Sigmoid colon (tissue), 7 donors: ENCODE data around the gene UNC45B. TPM values are rescaled to one million over a fixed set of nuclear protein-coding genes. Genes with fewer than 3 reads are reported as not detected.

Experiments
- DNase-seq: peaks from one replicate; pipeline ENCODE4 v3.0.0-alpha.2; 2019
- H3K27ac ChIP-seq, 4 donors: fragments of 200-600 bp; sonication (generic); one replicate each; pipeline ENCODE4 v1.5.1; 2016 to 2019; ENCODE audit warnings: mild to moderate bottlenecking in 1 of 4
- H3K27me3 ChIP-seq, 3 donors: fragments of 200-600 bp; sonication (generic); one replicate each; pipeline ENCODE4 v1.5.1; 2019; ENCODE audit warnings: mild to moderate bottlenecking in 1 of 3
- H3K36me3 ChIP-seq, 4 donors: fragments of 200-600 bp; sonication (generic); one replicate each; pipeline ENCODE4 v1.5.1; 2016 to 2019
- H3K4me1 ChIP-seq, 4 donors: fragments of 200-600 bp; sonication (generic); one replicate each; pipeline ENCODE4 v1.5.1; 2017 to 2019
- H3K4me3 ChIP-seq, 4 donors: fragments of 200-600 bp; sonication (generic); one replicate each; pipeline ENCODE4 v1.5.1; 2017 to 2019; ENCODE audit warnings: mild to moderate bottlenecking in 2 of 4, moderate library complexity in 1 of 4
- H3K9me3 ChIP-seq, 4 donors: fragments of 200-600 bp in 3 of 4; sonication (generic) in 3 of 4; one replicate each; pipeline versions ENCODE4 v1.5.1 to v1.6.1; 2013 to 2019
- CTCF ChIP-seq, 4 experiments: fragments of 450-650 bp in 3 of 4; fragments of 200-600 bp in 1 of 4; IDR thresholded peaks; one replicate each; pipeline ENCODE4 v1.5.1; 2016 to 2019; ENCODE audit warnings: antibody characterized with exemption in 4 of 4, mild to moderate bottlenecking in 3 of 4, moderate library complexity in 2 of 4
- EP300 ChIP-seq, 4 donors: sonication (generic); formaldehyde crosslinking; IDR thresholded peaks; one replicate each; pipeline ENCODE4 v1.6.1; 2017; ENCODE audit warnings: antibody characterized with exemption in 4 of 4
- POLR2A ChIP-seq, 2 donors: fragments of 450-650 bp; IDR thresholded peaks; one replicate each; pipeline ENCODE4 v1.6.1; 2016; ENCODE audit warnings: antibody characterized with exemption in 2 of 2, mild to moderate bottlenecking in 2 of 2, moderate library complexity in 2 of 2
- POLR2AphosphoS5 ChIP-seq, 4 donors: sonication (generic); formaldehyde crosslinking; IDR thresholded peaks; one replicate each; pipeline ENCODE4 v1.6.1; 2017; ENCODE audit warnings: antibody characterized with exemption in 4 of 4
- WGBS, 2 donors: extraction: QIAGEN DNeasy Blood & Tissue Kit; methylation state at CpG; one replicate each; pipeline ENCODE4 v1.1.7; 2013; 5-methylcytosine and 5-hydroxymethylcytosine counted together
- intact Hi-C: fragments of 100-400 bp; cut with DNase I; formaldehyde crosslinking; loops from one replicate; pipeline ENCODE4 v1.15.1; 2023
- polyA plus RNA-seq, 3 donors: library from polyadenylated mRNA; stranded (reverse); fragments of 200-250 nt; gene quantifications; one replicate each; pipeline ENCODE4 v1.2.3, GENCODE V29; 2013
- total RNA-seq, 4 donors: library from RNA; depleted of rRNA; stranded (reverse); fragments of >200 nt; gene quantifications; one replicate each; pipeline ENCODE4 v1.1.0, GENCODE V29; 2016
- donor health status: healthy with polysubstance abuse.
- donor health status: Bipolar disorder and iron deficiency.
- donor health status: healthy.

The UNC45B gene
- total and polyA plus RNA-seq, 7 donors: under 0.01 to 0.03 TPM; not detected in 5

- peaks cover 0 to 6% (median 0%) of the 10 kb centered on the region in 4 donors for H3K9me3 ChIP-seq
- H3K27me3 ChIP-seq: no peaks in the 10 kb centered on the region
- no peak for TF ChIP-seq CTCF (IDR thresholded peaks at IDR 0.05)
- H3K36me3 ChIP-seq: no peaks in the 10 kb centered on the region
- no peaks in the 10 kb centered on the region for H3K4me1 ChIP-seq
- no peak for DNase-seq
- no peak overlapping the region for H3K4me3 ChIP-seq
- 42 to 53% methylated on average over 2 of the region's 2 CpGs for WGBS, 2 donors
- intact Hi-C loops: no loop called here
- H3K27ac ChIP-seq: peak overlapping the region in 1 of 4 donors; percentile 0
These were observed 71.3 kb downstream of the UNC45B start for GRCh38 chr17:35218915-35219314.

GRCh38 chr17:35222452-35222851 is 74.8 kb downstream of the UNC45B start:
- no peak overlapping the region for H3K4me3 ChIP-seq
- no peak for DNase-seq
- TF ChIP-seq POLR2A (IDR thresholded peaks at IDR 0.05): no peak
- no peak for TF ChIP-seq CTCF (IDR thresholded peaks at IDR 0.05)
- TF ChIP-seq EP300 (IDR thresholded peaks at IDR 0.05): no peak
- no peak for TF ChIP-seq POLR2AphosphoS5 (IDR thresholded peaks at IDR 0.05)
- intact Hi-C loops: no loop called here
- no peaks in the 10 kb centered on the region for H3K36me3 ChIP-seq
- no peaks in the 10 kb centered on the region for H3K4me1 ChIP-seq
- 97 to 99% methylated on average over 2 of the region's 2 CpGs for WGBS, 2 donors
- peaks cover 0 to 6% (median 0%) of the 10 kb centered on the region in 4 donors for H3K9me3 ChIP-seq
- no peaks in the 10 kb centered on the region for H3K27me3 ChIP-seq
- H3K27ac ChIP-seq: no peak overlapping the region

DNA sequence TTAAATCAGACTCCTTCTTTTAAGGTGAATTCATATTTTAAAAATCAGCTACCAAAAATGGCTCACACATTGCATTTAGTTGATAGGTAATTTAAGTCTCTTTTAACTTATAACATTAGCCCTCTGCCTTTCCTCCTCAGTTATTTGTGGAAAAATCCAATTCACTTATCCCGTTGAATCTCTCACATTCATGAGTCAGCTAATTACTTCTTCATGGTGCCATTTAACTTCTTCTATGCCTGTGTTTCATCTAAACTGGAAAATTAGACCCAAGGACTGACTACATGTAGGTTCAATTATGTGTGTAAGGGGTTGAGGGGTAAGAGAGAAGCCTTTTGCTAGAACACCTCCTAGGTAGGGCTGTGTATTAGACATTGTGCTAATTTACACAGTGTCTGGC is 76.8 kb downstream of the UNC45B start:
- no peaks in the 10 kb centered on the region for H3K27me3 ChIP-seq
- H3K27ac ChIP-seq: no peak overlapping the region
- no peaks in the 10 kb centered on the region for H3K36me3 ChIP-seq
- H3K4me1 ChIP-seq: no peaks in the 10 kb centered on the region
- H3K4me3 ChIP-seq: no peak overlapping the region
- intact Hi-C loops: no loop called here
- DNase-seq: no peak
- WGBS, 2 donors: 29 to 53% methylated on average over 1 of the region's 1 CpG
- H3K9me3 ChIP-seq: peaks cover 0 to 6% (median 0%) of the 10 kb centered on the region in 4 donors
- TF ChIP-seq CTCF (IDR thresholded peaks at IDR 0.05): no peak
- TF ChIP-seq POLR2AphosphoS5 (IDR thresholded peaks at IDR 0.05): no peak
- TF ChIP-seq POLR2A (IDR thresholded peaks at IDR 0.05): no peak
- TF ChIP-seq EP300 (IDR thresholded peaks at IDR 0.05): no peak

GRCh38 chr17:35227546-35227945 is 79.9 kb downstream of the UNC45B start:
- 91 to 97% methylated on average over 2 of the region's 2 CpGs for WGBS, 2 donors
- intact Hi-C loops: no loop called here
- peaks cover 0 to 2% (median 0%) of the 10 kb centered on the region in 4 donors for H3K9me3 ChIP-seq

More at GRCh38 chr17:35227546-35227945, 79.9 kb downstream of the UNC45B start:
- no peak overlapping the region for H3K27ac ChIP-seq
- no peak for DNase-seq
- no peaks in the 10 kb centered on the region for H3K4me1 ChIP-seq
- H3K36me3 ChIP-seq: no peaks in the 10 kb centered on the region
- no peak overlapping the region for H3K4me3 ChIP-seq
- TF ChIP-seq CTCF (IDR thresholded peaks at IDR 0.05): no peak
- TF ChIP-seq EP300 (IDR thresholded peaks at IDR 0.05): no peak
- no peaks in the 10 kb centered on the region for H3K27me3 ChIP-seq
